NCI-H460 (cell line): ENCODE data around the gene MX1. TPM values are rescaled to one million over a fixed set of nuclear protein-coding genes. Genes with fewer than 3 reads are reported as not detected.
"Not testable (repeated sequence)": the region's sequence is repeated elsewhere in the genome, so short reads cannot be mapped to it uniquely, and the experiment has no call there.

Source experiments
- DNase-seq: peaks from one replicate; pipeline ENCODE4 v3.0.0-alpha.2; 2016; ENCODE audit warnings: low read depth; ENCODE audit errors: extremely low read depth
- total RNA-seq: library from RNA; depleted of rRNA; stranded (reverse); fragments of >200 nt; shearing (Covaris generic); gene quantifications from 2 replicates; pipeline ENCODE4 v1.2.3, GENCODE V29; 2014

MX1 gene
- total RNA-seq, 1 experiment from 2014 or later = 2.7 TPM

DNA sequence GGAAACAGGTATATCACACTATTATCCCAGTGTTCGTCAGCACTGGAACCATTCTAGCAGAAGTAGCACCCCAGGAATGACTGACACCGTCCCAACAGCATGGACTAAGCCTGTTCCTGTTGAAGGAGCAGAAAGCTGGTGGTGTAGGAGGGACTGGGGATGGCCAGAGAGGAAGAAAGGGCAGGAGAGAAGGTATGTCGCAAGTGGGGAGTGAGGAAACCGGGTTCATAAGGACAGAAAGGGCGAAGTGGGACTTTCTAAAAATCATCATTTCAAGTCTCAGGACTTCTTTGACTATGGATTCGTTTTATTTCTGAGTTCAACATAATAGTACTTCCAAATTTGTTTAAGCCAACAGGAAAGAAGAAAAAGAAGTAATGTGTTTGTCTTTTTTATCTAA lies 19.7 kb upstream of the MX1 start:
- no peak for DNase-seq

DNA sequence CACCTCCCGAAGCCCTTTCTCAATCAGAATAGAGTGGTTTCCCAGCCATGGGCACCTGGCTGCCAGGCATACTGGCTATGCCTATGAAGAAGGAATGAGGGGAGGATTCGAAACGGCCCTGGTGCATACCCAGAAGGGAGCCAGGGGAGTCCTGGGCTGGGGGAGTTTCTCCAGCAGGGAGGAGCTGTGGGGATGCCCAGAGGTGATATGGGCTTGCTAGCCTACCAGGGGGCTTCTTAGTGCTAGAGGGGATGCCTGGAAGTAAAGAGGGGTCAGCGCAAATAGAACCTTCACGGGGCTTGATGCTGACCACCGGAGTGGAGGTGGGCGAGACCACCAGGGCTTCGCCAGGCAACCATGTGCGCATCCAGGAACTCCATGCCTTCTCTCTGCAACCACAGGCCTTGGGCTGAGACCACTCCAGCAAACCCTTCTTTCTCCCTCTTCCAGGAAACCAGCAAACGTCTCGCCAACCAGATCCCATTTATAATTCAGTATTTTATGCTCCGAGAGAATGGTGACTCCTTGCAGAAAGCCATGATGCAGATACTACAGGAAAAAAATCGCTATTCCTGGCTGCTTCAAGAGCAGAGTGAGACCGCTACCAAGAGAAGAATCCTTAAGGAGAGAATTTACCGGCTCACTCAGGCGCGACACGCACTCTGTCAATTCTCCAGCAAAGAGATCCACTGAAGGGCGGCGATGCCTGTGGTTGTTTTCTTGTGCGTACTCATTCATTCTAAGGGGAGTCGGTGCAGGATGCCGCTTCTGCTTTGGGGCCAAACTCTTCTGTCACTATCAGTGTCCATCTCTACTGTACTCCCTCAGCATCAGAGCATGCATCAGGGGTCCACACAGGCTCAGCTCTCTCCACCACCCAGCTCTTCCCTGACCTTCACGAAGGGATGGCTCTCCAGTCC lies 18.2 kb upstream of the MX1 start:
- no peak for DNase-seq

DNA sequence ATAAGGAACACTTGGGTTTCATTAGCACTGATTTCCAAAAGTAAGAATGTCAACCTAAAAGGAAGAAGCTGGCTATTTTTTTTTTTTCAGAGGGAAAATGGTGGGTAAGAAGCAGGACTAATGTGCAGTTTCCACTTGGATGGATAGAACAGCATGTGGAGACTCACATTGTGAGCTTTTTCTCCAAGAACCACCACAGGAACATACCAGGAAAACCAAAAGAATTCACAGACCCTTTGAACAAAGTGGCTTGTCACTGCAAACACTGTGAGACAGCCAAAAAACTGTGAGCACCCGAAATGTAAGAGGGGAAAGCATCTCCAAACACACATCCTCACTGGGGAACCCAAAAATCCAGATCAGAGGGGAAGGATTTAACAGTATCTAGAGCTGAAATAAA lies 15.7 kb upstream of the MX1 start:
- no peak for DNase-seq

DNA sequence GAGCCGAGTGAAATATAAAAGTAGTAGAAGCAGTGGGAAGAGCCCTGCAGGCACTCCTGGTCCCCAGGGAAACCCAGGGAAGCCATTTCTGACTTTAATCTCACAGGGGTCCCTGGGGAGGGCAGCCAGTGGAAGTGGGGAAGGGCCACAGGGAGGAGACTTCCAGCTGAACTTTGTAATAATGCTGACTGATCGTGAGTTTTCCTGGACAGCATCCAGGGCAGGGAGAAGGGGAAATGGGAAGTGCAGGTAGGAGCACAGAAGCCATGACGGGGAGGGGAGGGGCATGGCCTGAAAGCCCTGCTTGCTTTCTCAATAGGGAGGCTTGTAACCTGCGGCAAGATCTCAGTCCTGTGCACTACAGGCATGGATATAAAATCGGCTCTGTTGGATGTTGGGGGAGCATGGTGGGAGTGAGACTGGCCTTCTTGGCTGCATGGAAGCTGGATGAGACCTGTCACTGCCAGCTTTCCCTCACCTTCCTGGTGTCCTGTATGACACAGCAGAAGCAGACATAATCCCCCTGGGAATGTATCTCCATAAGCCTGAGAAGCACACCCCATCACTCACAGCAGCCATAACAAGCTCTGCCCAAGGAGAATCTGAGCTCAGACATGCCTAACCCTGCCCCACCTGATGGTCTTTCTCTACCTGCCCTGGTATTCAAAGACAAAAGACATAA lies 15.1 kb upstream of the MX1 start:
- no peak for DNase-seq

DNA sequence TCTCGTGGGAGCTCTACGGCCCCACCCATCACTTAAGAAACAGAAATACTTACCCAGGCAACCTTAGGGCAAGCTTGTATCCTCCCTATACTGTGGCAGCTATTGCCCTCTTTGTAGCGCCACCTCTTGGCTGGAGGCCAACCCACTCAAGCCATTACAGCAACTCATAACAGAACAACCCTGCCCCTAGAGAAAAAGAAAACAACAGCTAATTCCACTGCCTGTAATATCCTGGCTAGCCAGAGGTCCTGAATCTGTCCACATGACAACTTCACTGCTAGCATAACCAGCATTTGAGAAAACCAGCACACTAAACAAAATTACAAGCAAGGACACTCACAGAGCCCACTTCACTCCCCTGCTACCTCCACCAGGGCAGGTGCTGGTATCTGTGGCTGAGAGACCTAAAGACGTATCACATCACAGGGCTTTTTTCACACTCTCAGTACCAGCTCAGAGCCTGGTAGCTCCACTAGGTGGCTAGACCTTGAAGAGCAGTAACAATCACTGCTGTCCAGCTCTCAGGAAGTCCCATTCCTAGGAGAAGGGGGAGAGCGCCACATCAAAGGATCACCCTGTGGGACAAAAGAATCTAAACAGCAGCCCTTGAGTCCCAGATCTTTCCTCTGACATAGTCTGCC lies 14.5 kb upstream of the MX1 start:
- DNase-seq = no peak

DNA sequence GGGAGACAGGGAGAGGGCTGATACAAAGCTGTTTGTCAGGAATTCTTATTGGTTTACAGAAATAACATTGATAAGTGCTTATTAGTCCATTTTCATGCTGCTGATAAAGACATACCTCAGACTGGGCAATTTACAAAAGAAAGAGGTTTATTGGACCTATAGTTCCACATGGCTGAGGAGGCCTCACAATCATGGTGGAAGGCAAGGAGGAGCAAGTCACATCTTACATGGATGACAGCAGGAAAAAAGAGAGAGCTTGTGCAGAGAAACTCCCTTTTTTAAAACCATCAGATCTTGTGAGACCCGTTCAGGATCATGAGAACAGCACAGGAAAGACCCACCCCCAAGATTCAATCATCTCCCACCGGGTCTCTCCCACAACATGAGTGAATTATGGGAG lies 8.5 kb upstream of the MX1 start:
- DNase-seq = not testable (repeated sequence)

DNA sequence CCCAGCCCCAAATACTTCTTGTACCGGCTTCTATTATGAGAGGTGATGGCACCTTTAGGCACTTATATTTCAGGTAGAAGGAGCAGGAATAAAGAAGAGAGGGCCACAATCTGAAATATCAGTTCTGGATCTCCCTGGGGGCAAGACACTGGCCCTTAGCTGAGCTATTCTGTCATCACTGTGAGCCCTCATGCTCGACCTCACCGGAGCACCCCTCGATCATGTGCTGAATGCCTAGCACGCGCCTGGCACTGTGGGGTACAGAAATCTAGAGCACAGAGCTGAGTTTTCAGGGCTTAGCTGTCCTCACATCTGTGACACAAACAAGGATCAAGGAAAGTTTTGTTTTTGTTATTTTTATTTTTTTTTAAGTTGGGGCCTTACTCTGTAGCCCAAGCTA lies 7.6 kb upstream of the MX1 start:
- DNase-seq = no peak

DNA sequence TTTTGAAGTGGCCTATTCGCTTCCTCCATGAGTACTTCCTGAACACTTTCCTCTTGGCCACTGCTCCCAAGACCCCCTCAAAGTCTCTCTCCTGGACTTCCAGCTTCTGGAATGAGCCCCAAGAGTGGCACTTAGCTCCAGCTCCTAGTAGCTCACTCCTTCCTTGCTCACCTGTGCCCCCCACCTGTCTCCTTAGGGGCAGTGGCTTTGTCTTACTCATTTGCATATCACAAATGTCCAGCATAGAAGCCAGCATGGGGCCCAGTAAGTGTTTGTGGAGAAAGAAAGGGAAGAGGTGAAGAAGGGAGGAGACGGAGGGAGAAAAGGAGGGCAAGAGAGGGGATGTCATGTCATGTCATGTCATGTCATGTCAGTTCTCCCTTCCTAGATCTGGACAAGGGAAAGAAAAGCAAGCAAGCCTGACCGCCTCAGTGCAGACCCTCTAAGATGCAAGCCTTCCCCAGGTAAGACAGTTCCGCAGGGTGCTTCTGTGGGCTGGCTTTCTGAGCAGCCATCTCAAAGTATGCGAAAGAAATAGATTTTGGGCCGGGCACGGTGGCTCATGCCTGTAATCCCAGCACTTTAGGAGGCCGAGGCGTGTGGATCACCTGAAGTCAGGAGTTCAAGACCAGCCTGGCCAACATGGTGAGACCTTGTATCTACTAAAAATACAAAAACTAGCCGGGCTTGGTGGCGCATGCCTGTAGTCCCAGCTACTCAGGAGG lies 6.9 kb upstream of the MX1 start:
- no peak for DNase-seq

DNA sequence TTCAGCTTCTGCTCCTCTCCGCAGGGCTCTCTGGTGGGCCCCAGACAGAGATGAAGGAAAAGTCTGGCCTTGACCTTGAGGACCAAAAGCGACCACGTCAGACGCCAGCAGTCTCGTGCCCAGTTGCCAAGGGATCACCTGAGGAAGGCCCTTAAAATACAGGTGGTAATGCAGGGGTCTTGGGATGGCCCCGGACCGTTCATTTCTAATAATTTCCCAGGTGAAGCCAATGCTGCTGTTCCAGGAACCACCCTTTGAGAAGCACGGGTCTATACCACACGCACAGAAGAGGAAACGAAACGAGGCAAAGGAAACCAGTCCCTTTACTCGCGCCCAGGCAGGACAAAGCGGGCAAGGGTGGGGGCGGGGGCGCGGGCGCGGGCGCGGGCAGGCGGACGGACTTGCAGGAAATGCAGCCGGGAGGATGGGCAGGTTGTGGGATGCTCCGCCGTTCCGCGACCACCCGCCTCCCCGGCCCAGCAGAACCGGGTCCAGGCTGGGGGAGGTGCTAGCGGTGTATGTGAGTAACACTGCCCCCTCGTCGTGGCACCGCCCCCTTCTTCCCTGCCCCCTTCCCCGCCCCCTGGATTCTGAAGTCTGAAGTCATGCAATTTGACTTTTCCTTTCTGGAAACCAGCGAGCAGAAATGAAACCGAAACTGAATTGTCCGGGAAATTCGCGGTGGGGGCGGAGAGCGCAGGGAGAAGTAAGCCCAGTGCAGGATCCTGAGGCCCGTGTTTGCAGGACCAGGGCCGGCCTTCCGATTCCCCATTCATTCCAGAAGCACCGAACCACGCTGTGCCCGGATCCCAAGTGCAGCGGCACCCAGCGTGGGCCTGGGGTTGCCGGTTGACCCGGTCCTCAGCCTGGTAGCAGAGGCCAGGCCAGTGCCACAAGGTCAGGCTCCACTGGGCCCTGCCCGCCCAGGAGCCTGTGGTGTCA lies 5.8 kb upstream of the MX1 start:
- peak; percentile 52 for DNase-seq

DNA sequence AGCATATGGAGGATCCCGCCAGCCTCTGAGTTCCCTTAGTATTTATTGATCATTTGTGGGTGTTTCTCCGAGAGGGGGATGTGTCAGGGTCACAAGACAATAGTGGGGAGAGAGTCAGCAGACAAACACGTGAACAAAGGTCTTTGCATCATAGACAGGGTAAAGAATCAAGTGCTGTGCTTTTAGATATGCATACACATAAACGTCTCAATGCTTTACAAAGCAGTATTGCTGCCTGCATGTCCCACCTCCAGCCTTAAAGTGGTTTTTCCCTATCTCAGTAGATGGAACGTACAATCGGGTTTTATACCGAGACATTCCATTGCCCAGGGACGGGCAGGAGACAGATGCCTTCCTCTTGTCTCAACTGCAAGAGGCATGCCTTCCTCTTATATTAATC lies 5.0 kb upstream of the MX1 start:
- not testable (repeated sequence) for DNase-seq

DNA sequence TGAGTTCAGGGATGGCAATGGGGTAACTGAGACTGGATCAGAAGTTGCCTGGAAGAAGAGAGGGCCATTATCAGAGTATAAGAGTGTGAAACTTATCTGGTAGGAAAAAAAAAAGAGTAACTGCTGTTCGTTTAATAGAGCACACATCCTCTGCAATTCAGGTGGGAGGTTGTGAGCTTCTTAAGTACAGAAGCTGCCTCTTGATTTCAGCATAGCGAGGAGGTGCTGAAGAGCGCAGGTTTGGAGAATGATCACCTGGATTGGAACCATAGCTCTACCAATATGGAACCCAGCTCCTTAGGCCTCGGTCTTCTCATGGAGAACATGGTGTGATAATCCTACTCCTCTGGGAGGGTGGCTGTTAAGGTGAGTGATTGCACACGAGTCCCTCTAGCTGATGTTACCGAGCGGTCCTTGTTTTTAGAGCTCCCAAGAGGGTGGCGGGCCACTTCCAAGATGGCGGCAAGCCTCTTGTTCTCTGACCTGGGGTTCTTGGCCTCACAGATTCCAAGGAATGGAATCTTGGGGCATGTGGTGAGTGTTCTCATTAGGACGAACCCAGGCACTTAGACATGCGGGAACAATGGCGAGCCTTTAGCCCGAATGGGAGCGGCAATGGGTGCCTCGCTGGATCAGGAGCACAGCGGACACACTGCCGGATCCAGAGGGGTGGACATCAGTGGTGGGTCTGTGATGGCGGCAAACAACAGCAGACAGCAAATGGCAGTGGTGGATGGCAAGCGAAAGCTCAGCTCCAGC lies 3.3 kb upstream of the MX1 start:
- no peak for DNase-seq

DNA sequence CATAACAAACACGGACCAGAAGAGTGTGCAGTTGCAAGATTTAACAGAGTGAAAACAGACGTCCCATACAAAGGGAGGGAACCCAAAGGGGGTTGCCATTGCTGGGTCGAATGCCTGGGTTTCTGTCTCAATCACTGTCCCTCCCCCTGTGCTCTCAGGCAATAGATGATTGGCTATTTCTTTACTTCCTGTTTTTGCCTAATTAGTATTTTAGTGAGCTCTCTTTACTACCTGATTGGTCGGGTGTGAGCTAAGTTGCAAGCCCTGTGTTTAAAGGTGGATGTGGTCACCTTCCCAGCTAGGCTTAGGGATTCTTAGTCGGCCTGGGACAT lies 2.8 kb upstream of the MX1 start:
- not testable (repeated sequence) for DNase-seq

DNA sequence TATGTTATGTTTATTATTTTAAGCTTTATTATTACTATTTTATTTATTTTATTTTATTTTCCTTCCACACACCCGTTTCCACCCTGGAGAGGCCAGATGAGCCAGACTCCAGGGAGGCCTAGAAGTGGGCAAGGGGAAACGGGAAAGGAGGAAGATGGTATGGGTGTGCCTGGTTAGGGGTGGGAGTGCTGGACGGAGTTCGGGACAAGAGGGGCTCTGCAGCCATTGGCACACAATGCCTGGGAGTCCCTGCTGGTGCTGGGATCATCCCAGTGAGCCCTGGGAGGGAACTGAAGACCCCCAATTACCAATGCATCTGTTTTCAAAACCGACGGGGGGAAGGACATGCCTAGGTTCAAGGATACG lies 468 bp upstream of the MX1 start:
- no peak for DNase-seq

DNA sequence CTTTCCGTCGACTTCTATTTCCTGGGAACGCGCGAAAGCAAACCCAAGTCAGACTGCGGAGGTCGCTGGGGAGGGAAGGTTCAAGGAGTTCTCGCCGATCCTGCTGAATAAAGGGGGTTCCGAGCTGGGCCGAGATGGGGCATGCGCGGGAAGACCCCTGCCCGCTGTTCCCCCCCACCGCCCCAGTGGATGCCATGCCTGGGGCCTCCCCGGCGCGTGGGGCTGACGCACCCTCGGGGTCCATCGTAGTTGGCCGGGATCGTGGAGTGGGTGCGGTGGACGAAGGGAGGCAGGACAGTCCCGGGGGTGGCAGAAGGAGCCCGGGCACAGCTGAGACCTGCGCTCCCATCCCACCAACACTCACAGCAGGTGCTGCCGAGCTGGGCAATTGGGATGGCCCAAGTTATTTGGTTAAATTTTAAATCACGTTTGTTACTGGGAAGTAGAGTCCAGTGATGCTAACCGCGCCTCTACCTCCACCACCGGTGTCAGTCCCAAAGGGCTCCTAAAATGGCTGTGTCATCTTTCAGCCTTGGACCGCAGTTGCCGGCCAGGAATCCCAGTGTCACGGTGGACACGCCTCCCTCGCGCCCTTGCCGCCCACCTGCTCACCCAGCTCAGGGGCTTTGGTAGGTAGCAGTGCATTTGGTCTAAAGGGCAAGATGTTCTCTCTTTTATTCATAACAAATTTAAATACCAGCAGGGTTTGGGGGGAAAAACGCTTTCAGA lies 801 bp downstream of the MX1 start:
- no peak for DNase-seq

DNA sequence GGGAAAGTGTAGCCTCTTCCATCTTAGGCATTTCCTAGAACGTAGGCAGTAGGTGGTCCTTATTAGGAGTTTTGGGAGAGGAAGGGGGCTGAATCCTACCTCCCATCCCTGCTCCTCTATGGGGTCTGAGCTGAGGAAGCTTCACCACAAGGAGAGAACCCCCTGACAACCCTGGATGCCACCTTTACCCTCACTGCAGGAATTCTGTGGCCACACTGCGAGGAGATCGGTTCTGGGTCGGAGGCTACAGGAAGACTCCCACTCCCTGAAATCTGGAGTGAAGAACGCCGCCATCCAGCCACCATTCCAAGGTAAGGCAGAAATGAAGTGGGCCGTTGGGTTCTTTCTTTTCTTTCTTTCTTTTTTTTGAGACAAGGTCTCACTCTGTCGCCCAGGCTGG lies 1.5 kb downstream of the MX1 start:
- no peak for DNase-seq

DNA sequence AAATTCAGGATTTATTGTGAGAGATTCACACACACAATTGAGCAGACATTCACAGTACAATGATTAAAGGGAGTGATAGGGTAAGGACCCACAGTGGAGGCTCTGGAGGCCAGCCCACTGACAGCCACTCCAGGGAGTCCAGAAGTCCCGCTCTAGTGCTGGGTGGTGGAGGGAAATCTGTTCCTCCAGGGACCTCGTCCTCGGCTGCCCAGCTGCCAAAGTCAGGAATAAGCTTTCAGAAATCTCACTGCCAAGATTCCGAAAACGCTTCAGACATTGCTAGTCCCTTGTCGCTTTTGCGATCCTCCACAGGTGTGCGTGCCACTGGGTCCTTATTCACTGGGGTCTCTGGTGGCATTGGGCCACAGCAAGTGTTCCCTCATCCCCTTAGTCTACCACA lies 2.3 kb downstream of the MX1 start:
- no peak for DNase-seq

DNA sequence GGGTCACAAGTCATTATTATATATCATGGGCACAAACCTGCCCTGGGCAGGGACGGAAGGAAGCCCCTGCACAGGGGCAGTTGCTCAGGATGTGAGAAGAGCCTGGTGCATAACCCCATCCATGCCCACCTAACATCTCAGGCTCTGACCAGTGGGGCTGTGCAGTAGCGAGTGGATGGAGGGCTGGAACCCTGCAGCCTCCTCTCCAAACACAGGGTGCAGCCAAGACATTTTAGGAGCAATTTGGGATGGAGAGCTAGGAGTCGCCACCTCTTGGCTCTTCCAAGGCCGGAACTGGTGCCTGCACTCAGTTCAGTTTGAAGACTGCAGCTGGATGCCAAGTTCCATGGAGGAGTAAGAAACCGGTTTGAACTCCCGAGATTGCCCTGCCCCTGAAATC lies 2.8 kb downstream of the MX1 start:
- no peak for DNase-seq

DNA sequence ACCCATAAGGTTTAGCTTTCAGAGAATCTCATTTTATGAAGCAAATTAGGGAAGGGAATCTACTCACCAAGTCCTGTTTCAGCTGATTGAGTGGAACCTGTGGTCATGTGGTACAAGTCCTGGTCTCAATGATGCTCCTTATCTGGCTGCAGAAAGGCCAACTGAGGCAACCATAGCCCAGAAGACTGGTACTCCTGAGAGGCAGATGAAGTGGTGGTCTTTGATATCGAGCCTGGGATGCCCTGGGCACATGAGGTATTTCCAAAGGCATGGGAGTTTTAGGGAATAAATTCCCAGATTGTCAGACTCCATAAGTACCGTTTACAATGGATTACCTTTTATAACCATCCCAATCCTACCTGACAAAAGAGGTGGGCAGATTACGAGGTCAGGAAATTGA lies 3.3 kb downstream of the MX1 start:
- DNase-seq = no peak
